HG03135 (cell line): ENCODE data around the gene MBLAC1.
A peak's percentile ranks its signal among the peaks of the same experiment; 100 is the strongest.
"Not testable (repeated sequence)": the region's sequence is repeated elsewhere in the genome, so short reads cannot be mapped to it uniquely, and the experiment has no call there.

ENCODE experiments used
- ATAC-seq: cut with Tn5 transposase; IDR thresholded peaks from one replicate; pipeline ENCODE4 v1.9.1; 2021; ENCODE audit warnings: mild to moderate bottlenecking, moderate library complexity; ENCODE audit not compliant: unreplicated experiment

Gene MBLAC1

DNA sequence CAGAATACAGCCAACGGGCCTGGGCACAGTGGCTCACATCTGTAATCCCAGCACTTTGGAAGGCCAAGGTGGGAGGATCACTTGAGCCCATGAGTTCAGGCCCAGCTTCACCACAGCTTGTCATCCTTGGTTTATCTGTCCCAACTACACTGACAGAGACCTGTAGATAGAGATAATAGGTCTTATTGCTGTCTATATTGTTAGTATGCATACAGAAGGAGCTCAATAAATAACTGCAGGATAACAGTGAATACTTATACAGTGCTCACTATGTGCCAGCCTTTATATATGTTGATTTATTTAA is 6.1 kb upstream of the MBLAC1 start:
- ATAC-seq, result no peak

GRCh38 chr7:100122067-100122466 is 4.7 kb upstream of the MBLAC1 start:
- ATAC-seq, result no peak

GRCh38 chr7:100122568-100122967 is 4.2 kb upstream of the MBLAC1 start:
- ATAC-seq, result no peak

DNA sequence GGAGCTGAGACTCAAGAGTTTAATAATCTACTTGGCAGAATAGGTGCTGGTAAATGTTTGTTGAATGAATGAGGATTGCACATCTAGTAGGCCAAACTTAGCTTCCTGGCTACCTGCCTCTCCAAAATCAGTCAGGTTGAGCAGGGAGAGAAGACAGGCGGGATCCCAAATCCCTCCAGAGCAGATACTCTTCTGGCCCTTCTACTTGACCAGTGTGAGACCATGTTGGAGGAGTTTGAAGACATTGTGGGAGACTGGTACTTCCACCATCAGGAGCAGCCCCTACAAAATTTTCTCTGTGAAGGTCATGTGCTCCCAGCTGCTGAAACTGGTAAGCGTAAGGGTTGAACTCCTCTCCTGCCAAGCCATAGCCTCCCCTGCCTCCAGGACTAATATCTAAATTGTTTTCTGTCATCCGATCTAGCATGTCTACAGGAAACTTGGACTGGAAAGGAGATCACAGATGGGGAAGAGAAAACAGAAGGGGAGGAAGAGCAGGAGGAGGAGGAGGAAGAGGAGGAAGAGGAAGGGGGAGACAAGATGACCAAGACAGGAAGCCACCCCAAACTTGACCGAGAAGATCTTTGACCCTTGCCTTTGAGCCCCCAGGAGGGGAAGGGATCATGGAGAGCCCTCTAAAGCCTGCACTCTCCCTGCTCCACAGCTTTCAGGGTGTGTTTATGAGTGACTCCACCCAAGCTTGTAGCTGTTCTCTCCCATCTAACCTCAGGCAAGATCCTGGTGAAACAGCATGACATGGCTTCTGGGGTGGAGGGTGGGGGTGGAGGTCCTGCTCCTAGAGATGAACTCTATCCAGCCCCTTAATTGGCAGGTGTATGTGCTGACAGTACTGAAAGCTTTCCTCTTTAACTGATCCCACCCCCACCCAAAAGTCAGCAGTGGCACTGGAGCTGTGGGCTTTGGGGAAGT is 2.2 kb upstream of the MBLAC1 start:
- no peak for ATAC-seq

GRCh38 chr7:100126239-100126930 is 382 bp upstream of the MBLAC1 start:
- peak; percentile 19 for ATAC-seq

GRCh38 chr7:100127866-100128636 is 1.3 kb downstream of the MBLAC1 start:
- peak; percentile 2 for ATAC-seq

DNA sequence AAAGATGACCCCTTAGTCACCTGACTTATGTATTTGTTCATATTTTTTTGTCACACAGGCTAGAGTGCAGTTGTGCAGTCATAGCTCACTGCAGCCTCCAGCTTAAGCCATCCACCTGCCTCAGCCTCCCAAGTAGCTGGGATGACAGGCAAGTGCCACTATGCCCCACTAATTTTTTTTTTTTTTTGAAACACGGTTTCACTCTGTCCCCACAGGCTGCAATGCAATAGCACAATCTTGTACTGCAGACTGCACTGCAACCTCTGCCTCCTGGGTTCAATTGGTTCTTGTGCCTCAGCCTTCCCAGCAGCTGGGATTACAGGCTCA is 1.8 kb downstream of the MBLAC1 start:
- ATAC-seq, result no peak

GRCh38 chr7:100130220-100130607 is 3.4 kb downstream of the MBLAC1 start:
- not testable (repeated sequence) for ATAC-seq

- ATAC-seq, result no peak
These were observed 4.1 kb downstream of the MBLAC1 start for GRCh38 chr7:100130608-100131453.

DNA sequence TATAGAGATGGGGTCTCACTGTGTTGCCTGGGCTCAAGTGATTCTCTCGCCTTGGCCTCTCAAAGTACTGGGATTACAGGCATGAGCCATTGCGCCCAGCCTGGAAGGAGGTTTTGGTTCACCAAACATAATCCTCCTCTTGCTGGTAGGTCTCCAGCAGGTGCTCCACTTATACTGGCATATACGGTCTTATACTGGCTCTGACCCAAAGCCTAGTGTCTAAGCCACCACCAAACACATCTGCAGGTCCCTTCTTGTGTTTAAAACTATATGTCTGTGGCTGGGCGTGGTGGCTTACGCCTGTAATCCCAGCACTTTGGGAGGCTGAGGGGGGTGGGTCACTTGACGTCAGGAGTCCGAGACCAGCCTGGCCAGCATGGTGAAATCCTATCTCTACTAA is 5.4 kb downstream of the MBLAC1 start:
- ATAC-seq, result no peak

GRCh38 chr7:100132697-100133151 is 6.0 kb downstream of the MBLAC1 start:
- ATAC-seq, result peak; percentile 56

DNA sequence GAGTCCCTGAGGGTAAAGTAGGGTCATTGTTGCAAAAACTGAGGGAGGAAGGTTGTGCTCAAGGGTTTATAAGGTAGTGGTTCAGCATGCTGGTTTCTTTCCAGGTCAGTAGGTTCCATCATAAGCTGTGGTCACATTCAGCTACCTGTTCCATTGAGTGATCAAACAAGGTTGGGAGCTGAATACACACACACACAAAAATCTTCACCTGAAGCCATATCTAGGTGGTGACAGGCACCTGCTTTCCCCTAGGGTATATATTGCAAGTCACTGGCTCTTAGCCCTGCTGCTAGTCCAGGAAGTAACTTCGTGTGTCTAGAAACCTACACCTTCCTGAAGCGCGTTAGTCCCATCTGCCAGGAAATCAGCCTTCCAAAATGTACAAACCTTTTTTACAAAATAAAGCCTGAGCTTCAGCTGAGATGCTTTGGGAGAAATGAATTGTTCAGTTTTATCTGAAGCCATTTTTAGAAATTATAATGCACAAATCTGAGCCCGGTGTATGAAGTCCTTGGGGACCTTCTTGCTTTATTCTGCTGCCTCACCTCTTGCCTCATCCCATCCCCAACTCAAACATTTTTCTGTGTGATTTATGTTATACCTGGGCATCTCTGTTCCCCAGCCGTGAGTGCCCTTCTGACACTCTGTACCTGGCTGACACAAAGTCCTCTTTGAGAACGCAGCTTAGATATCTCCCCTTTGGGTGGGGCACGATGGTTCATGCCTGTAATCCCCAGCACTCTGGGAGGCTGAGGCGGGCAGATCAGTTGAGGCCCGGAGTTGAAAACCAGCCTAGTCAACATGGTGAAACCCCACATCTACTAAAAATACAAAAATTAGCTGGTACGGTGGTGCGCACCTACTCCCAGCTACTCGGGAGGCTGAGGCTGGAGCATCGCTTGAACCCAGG is 11.3 kb downstream of the MBLAC1 start:
- ATAC-seq, result no peak

DNA sequence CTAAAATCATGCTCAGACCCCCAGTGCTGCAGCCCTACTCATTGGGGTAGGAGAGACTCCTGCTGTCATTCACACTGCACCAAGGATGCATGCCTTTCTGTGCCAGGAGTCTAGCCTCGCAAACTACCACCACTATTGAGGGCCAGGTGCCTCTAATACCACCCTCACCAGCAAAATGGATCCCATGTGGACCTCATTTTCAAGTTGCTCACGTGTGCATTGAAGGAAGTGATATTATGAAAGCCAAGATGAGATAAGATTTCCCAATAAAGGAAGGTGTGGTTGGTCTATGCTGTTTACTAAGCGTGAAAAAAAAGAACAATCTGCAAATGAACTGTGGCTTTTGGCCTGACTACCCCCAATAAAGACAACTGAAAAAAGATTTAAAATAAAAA is 14.8 kb downstream of the MBLAC1 start:
- ATAC-seq, result no peak

GRCh38 chr7:100142461-100142860 is 15.7 kb downstream of the MBLAC1 start:
- ATAC-seq, result no peak

- ATAC-seq, result not testable (repeated sequence)
These were observed 19.6 kb downstream of the MBLAC1 start for GRCh38 chr7:100146350-100146749.

- ATAC-seq, result no peak
These were observed 20.5 kb downstream of the MBLAC1 start for GRCh38 chr7:100147278-100147677.

DNA sequence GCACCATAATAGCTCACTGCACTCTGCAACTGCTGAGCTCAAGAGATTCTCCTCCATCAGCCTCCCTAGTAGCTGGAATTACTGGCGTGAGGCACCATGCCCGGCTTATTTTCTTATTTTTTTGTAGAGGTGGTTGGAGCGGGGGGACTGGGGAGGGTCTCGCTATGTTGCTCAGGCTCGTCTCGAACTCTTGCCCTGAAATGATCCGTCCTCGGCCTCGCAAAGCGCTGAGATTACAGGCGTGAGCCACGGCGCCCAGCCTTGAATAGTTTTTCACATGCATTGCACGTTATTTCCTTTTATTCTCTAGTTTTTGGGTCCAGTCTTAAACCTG is 21.4 kb downstream of the MBLAC1 start:
- ATAC-seq, result no peak

DNA sequence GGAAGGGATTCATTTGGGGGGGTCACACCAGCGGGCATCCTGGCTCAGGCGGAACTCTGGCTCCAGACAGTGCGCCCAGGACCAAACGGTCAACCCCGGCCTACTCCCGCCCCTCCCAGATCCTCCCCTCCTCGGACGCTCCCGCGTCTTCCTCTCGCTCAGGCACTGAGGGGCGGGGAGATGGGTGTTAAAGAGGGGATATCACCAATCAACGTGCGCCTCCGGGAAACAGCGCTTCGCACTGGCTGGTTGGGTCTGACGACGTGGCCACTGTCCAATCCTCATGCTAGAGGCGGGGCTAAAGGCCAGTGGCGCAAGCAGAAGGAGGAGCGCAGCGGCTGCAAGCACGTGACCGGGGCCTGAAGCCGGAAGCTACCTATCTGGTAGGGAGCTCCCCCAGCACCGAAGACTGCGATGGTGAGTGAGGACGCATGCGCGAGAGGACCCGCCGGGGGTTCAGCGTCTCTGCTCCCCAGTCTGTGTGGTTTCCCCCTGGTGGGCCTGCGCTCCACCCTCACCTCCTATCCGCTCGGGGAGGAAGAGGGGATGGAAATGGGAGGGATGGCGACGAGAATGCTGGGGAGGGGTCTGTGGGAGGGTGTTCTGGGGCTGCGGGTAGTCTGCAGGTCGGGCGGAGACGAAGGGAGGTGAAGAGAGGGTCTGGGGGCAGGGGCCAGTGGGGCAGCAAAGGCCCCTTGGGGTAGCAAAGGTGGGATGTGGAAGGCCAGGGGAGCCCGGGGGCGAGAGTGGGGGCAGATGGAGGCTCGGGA is 22.0 kb downstream of the MBLAC1 start, which contains the start of gene LAMTOR4:
TSS of gene LAMTOR4 (plus strand) at position 360 of the 770 bp plus-strand sequence. CDS start at position 415, 55 bp downstream.
- ATAC-seq, result peak; percentile 98

- ATAC-seq, result no peak
These were observed 25.6 kb downstream of the MBLAC1 start for GRCh38 chr7:100152404-100152803.
